HepG2 (cell line): ENCODE measurements around the gene RANGRF. TPM values are rescaled to one million over a fixed set of nuclear protein-coding genes. Genes with fewer than 3 reads are reported as not detected.

Source experiments
- ARID3A ChIP-seq: IDR thresholded peaks from 2 replicates; pipeline ENCODE4 v1.6.1; 2012; ENCODE audit warnings: low read depth, low read length, improper control_type of control experiment
- ARNTL ChIP-seq: sonication (generic); formaldehyde crosslinking; IDR thresholded peaks from 2 replicates; pipeline ENCODE4 v1.4.0; 2020; ENCODE audit warnings: mild to moderate bottlenecking, missing genetic modification reagents
- ASH2L ChIP-seq: fragments of 300-600, 200-600 bp; sonication (generic); IDR thresholded peaks from 2 replicates; pipeline ENCODE4 v1.7.0; 2017; ENCODE audit warnings: low read depth, mild to moderate bottlenecking, moderate library complexity, mixed read lengths, low read length; ENCODE audit not compliant: insufficient read length
- FOXK1 ChIP-seq: sonication (generic); formaldehyde crosslinking; IDR thresholded peaks from 2 replicates; pipeline ENCODE4 v1.4.0; 2020; ENCODE audit warnings: low read depth, missing genetic modification reagents, borderline replicate concordance
- GFI1 ChIP-seq: sonication (generic); formaldehyde crosslinking; IDR thresholded peaks from 2 replicates; pipeline ENCODE4 v1.5.0; 2020; ENCODE audit warnings: missing genetic modification reagents, mild to moderate bottlenecking, borderline replicate concordance
- MEIS1 ChIP-seq: sonication (generic); formaldehyde crosslinking; IDR thresholded peaks from 2 replicates; pipeline ENCODE4 v1.9.0; 2021; ENCODE audit warnings: mild to moderate bottlenecking, missing genetic modification reagents, moderate library complexity, borderline replicate concordance
- MXI1 ChIP-seq: IDR thresholded peaks from 3 replicates; pipeline ENCODE4 v1.6.1; 2012; ENCODE audit warnings: low read depth, low read length, inconsistent platforms, borderline replicate concordance
- NBN ChIP-seq: fragments of 450-650 bp; conservative IDR thresholded peaks from 2 replicates; pipeline ENCODE4 v1.6.1; 2017
- NKX3-1 ChIP-seq: sonication (generic); formaldehyde crosslinking; IDR thresholded peaks from 2 replicates; pipeline ENCODE4 v1.5.0; 2020; ENCODE audit warnings: missing genetic modification reagents
- NR2C2 ChIP-seq: sonication (generic); formaldehyde crosslinking; IDR thresholded peaks from 2 replicates; pipeline ENCODE4 v1.4.0; 2020; ENCODE audit warnings: missing genetic modification reagents, mild to moderate bottlenecking, moderate library complexity, borderline replicate concordance
- PHF20 ChIP-seq: sonication (generic); formaldehyde crosslinking; IDR thresholded peaks from 2 replicates; pipeline ENCODE4 v1.5.0; 2020; ENCODE audit warnings: mild to moderate bottlenecking, missing genetic modification reagents
- PLRG1 ChIP-seq: fragments of 450-650 bp; conservative IDR thresholded peaks from 2 replicates; pipeline ENCODE4 v1.6.1; 2016
- SNAI1 ChIP-seq: sonication (generic); formaldehyde crosslinking; IDR thresholded peaks from 2 replicates; pipeline ENCODE4 v1.5.0; 2020; ENCODE audit warnings: mild to moderate bottlenecking, missing genetic modification reagents, borderline replicate concordance
- ZNF18 ChIP-seq: sonication (generic); formaldehyde crosslinking; IDR thresholded peaks from 2 replicates; pipeline ENCODE4 v1.8.0; 2022; ENCODE audit warnings: mild to moderate bottlenecking, missing genetic modification reagents; ENCODE audit not compliant: insufficient replicate concordance
- ZNF331 ChIP-seq: sonication (generic); formaldehyde crosslinking; IDR thresholded peaks from 2 replicates; pipeline ENCODE4 v1.4.0; 2020; ENCODE audit warnings: missing genetic modification reagents
- ZNF547 ChIP-seq: sonication (generic); formaldehyde crosslinking; IDR thresholded peaks from 2 replicates; pipeline ENCODE4 v1.5.1; 2020; ENCODE audit warnings: mild to moderate bottlenecking, missing genetic modification reagents
- ZNF605 ChIP-seq: sonication (generic); formaldehyde crosslinking; IDR thresholded peaks from 2 replicates; pipeline ENCODE4 v1.8.0; 2022; ENCODE audit warnings: mild to moderate bottlenecking, missing genetic modification reagents
- ZNF841 ChIP-seq: sonication (generic); formaldehyde crosslinking; IDR thresholded peaks from 2 replicates; pipeline ENCODE4 v1.8.1; 2023; ENCODE audit warnings: missing genetic modification reagents, borderline replicate concordance
- ZSCAN31 ChIP-seq: sonication (generic); formaldehyde crosslinking; IDR thresholded peaks from 2 replicates; pipeline ENCODE4 v1.5.0; 2020; ENCODE audit warnings: low read depth, mild to moderate bottlenecking, missing genetic modification reagents
- polyA plus RNA-seq, 8 experiments: library from polyadenylated mRNA; depleted of rRNA in 3 of 8; stranded (reverse) in 7 of 8; unstranded in 1 of 8; fragments of >200 nt; fragmentation: Illumina TruSeq in 4 of 8; extraction: Trizol in 4 of 8; gene quantifications; 2 replicates each; pipeline versions ENCODE4 v1.2.1 to v1.2.3, GENCODE V29; 2011 to 2016; ENCODE audit warnings: low read depth in 4 of 8, missing spikeins in 1 of 8, mixed read lengths in 1 of 8; ENCODE audit not compliant: insufficient read depth in 1 of 8
- total RNA-seq, 5 experiments: library from RNA; depleted of rRNA; stranded (reverse); fragments of >200 nt; fragmentation: Illumina TruSeq; extraction: Trizol; gene quantifications; 2 replicates each; pipeline ENCODE4 v1.2.3, GENCODE V29; 2016; ENCODE audit warnings: low read depth in 1 of 5
- TF ChIP-seq, protein P1 (sequence below), 2 experiments: sonication (generic) in 1 of 2; formaldehyde crosslinking in 1 of 2; IDR thresholded peaks; 2 replicates each; pipeline versions ENCODE4 v1.4.0 to v1.6.1; 2018 to 2020; ENCODE audit warnings: missing genetic modification reagents in 2 of 2, borderline replicate concordance in 1 of 2, low read depth in 1 of 2, mild to moderate bottlenecking in 1 of 2, missing biosample characterization in 1 of 2
- TF ChIP-seq, protein P2 (sequence below): sonication (generic); formaldehyde crosslinking; IDR thresholded peaks from 2 replicates; pipeline ENCODE4 v1.5.0; 2020; ENCODE audit warnings: missing genetic modification reagents
- TF ChIP-seq, protein P3 (sequence below): IDR thresholded peaks from 2 replicates; pipeline ENCODE4 v1.6.1; 2016; ENCODE audit warnings: low read depth, borderline replicate concordance

Gene RANGRF
- total and polyA plus RNA-seq, 2 of the 13 experiments (the other 11 are each of a cell fraction or from before 2014, with no cell fraction given) = 18.6 to 40.7 TPM

- peak; percentile 46; the same call in 1 of the 2 replicates for TF ChIP-seq PHF20 (CRISPR knock-in tag)
- 0 out of 2 replicates have a peak, but pooled peaks have one; percentile 16 for TF ChIP-seq ZNF331 (CRISPR knock-in tag)
- TF ChIP-seq ZNF841 = no peak
- TF ChIP-seq ZNF547 (CRISPR knock-in tag) = peak; percentile 26; the same call in 1 of the 2 replicates
- peak; percentile 39 for TF ChIP-seq ASH2L
- TF ChIP-seq, protein P1, sequence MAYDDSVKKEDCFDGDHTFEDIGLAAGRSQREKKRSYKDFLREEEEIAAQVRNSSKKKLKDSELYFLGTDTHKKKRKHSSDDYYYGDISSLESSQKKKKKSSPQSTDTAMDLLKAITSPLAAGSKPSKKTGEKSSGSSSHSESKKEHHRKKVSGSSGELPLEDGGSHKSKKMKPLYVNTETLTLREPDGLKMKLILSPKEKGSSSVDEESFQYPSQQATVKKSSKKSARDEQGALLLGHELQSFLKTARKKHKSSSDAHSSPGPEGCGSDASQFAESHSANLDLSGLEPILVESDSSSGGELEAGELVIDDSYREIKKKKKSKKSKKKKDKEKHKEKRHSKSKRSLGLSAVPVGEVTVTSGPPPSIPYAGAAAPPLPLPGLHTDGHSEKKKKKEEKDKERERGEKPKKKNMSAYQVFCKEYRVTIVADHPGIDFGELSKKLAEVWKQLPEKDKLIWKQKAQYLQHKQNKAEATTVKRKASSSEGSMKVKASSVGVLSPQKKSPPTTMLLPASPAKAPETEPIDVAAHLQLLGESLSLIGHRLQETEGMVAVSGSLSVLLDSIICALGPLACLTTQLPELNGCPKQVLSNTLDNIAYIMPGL (CRISPR knock-in tag; IDR thresholded peaks at IDR 0.05; ENCODE audit: borderline replicate concordance in 1 of 2, low read depth in 1 of 2) = peak; percentile 49 to 85; a peak in 3 of 4 replicates
- no peak for TF ChIP-seq ZNF18 (CRISPR knock-in tag)
- 0 out of 2 replicates have a peak, but pooled peaks have one; percentile 61 for TF ChIP-seq ZSCAN31 (CRISPR knock-in tag)
- TF ChIP-seq NKX3-1 (CRISPR knock-in tag) = no peak
- TF ChIP-seq MXI1 = 0 out of 3 replicates have a peak, but pooled peaks have one; percentile 35
- TF ChIP-seq, protein P2, sequence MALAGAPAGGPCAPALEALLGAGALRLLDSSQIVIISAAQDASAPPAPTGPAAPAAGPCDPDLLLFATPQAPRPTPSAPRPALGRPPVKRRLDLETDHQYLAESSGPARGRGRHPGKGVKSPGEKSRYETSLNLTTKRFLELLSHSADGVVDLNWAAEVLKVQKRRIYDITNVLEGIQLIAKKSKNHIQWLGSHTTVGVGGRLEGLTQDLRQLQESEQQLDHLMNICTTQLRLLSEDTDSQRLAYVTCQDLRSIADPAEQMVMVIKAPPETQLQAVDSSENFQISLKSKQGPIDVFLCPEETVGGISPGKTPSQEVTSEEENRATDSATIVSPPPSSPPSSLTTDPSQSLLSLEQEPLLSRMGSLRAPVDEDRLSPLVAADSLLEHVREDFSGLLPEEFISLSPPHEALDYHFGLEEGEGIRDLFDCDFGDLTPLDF = no peak
- TF ChIP-seq GFI1 = peak; percentile 66; the same call in 1 of the 2 replicates
- peak; percentile 16; the same call in 1 of the 2 replicates for TF ChIP-seq FOXK1 (CRISPR knock-in tag)
- TF ChIP-seq ARNTL (CRISPR knock-in tag) = peak; percentile 90
- TF ChIP-seq SNAI1 (CRISPR knock-in tag) = 0 out of 2 replicates have a peak, but pooled peaks have one; percentile 40
- TF ChIP-seq MEIS1 (CRISPR knock-in tag) = peak; percentile 76
- TF ChIP-seq NBN = no peak
- TF ChIP-seq PLRG1 = no peak
- no peak for TF ChIP-seq ARID3A
- TF ChIP-seq, protein P3, sequence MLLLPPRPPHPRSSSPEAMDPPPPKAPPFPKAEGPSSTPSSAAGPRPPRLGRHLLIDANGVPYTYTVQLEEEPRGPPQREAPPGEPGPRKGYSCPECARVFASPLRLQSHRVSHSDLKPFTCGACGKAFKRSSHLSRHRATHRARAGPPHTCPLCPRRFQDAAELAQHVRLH (CRISPR knock-in tag) = no peak; the same call in 1 of the 2 replicates
- 0 out of 2 replicates have a peak, but pooled peaks have one; percentile 36 for TF ChIP-seq ZNF605 (CRISPR knock-in tag)
- TF ChIP-seq NR2C2 (CRISPR knock-in tag) = peak; percentile 88
These were observed at the start of gene RANGRF (continued) for GRCh38 chr17:8288336-8289102.
